DOHH2 (cell line): Measurements from ENCODE around the gene SP6.

Experiments used
- CTCF ChIP-seq: fragments of 200-600 bp; sonication (generic); IDR thresholded peaks from one replicate; pipeline ENCODE4 v1.5.1; 2014; ENCODE audit warnings: antibody characterized with exemption, mild to moderate bottlenecking, low read depth, low read length; ENCODE audit not compliant: poor library complexity, severe bottlenecking
- EZH2phosphoT487 ChIP-seq: fragments of 200-600 bp; sonication (generic); IDR thresholded peaks from 2 replicates; pipeline ENCODE4 v1.6.1; 2017; ENCODE audit warnings: borderline replicate concordance, mild to moderate bottlenecking, antibody characterized with exemption, low read length, moderate library complexity, mixed read lengths

GRCh38 chr17:47834756-47835155 lies 16.2 kb downstream of the SP6 start:
- no peak for TF ChIP-seq CTCF
- TF ChIP-seq EZH2phosphoT487 = no peak
